Suprapubic skin (tissue), 4 donors: Measurements from ENCODE around the gene DDAH1.

Experiments
- EP300 ChIP-seq: sonication (generic); formaldehyde crosslinking; IDR thresholded peaks from one replicate; pipeline ENCODE4 v1.6.1; 2017; ENCODE audit warnings: antibody characterized with exemption
- POLR2A ChIP-seq, 2 donors: fragments of 450-650 bp; IDR thresholded peaks; one replicate each; pipeline ENCODE4 v1.6.1; 2017; ENCODE audit warnings: antibody characterized with exemption in 2 of 2, mild to moderate bottlenecking in 2 of 2, moderate library complexity in 2 of 2
- POLR2AphosphoS5 ChIP-seq, 3 donors: sonication (generic); formaldehyde crosslinking; IDR thresholded peaks; one replicate each; pipeline ENCODE4 v1.6.1; 2017; ENCODE audit warnings: antibody characterized with exemption in 3 of 3
- TF ChIP-seq, protein P1 (sequence below), 2 donors: fragments of 200-600 bp in 1 of 2; fragments of 450-650 bp in 1 of 2; sonication (generic) in 1 of 2; IDR thresholded peaks; one replicate each; pipeline ENCODE4 v1.5.1; 2016 to 2019; ENCODE audit warnings: antibody characterized with exemption in 2 of 2, mild to moderate bottlenecking in 1 of 2, moderate library complexity in 1 of 2

DNA sequence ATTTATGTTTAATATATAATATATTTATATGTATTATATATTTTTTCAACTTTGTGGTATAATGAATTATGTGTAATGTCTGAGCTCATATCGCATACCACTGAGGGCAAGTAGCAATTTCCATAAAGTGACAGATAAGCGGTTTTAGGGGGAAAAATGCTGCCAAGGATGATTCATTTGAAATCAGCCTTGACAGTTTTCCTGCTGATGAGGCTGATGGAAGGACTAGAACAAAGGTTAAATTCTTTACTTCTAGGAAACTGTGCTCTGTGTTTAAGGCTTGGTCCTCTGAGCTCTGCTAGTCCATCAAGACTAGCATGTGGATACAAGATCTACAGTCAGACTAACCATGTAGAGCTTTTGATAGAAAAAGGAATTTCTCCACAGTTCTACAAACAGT is 19.3 kb upstream of the DDAH1 start:
- TF ChIP-seq, protein P1, sequence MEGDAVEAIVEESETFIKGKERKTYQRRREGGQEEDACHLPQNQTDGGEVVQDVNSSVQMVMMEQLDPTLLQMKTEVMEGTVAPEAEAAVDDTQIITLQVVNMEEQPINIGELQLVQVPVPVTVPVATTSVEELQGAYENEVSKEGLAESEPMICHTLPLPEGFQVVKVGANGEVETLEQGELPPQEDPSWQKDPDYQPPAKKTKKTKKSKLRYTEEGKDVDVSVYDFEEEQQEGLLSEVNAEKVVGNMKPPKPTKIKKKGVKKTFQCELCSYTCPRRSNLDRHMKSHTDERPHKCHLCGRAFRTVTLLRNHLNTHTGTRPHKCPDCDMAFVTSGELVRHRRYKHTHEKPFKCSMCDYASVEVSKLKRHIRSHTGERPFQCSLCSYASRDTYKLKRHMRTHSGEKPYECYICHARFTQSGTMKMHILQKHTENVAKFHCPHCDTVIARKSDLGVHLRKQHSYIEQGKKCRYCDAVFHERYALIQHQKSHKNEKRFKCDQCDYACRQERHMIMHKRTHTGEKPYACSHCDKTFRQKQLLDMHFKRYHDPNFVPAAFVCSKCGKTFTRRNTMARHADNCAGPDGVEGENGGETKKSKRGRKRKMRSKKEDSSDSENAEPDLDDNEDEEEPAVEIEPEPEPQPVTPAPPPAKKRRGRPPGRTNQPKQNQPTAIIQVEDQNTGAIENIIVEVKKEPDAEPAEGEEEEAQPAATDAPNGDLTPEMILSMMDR (IDR thresholded peaks at IDR 0.05): no peak
- TF ChIP-seq POLR2A (IDR thresholded peaks at IDR 0.05): no peak
- TF ChIP-seq POLR2AphosphoS5 (IDR thresholded peaks at IDR 0.05): no peak
- TF ChIP-seq EP300: no peak
